Measurements from ENCODE around the gene OR51E2.

The OR51E2 gene

DNA sequence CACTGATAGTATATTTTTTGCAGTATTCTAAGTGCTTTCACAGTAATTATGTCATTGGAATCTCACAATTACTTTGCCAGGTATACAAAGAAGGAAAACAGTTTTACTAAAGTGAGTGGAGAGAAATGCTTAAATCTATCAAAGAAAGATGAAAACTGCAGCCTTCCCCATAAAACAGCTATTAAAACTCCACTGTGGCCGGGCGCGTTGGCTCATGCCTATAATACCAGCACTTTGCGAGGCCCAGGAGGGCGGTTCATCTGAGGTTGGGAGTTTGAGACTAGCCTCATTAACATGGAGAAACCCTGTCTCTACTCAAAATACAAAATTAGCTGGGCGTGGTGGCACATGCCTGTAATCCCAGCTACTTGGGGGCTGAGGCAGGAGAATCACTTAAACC is 34.8 kb downstream of the OR51E2 start:
- DNase-seq, result no peak

GRCh38 chr11:4658629-4659445 is 38.8 kb downstream of the OR51E2 start:
- DNase-seq, result no peak

- DNase-seq, result no peak
Measured at GRCh38 chr11:4654635-4655369, 42.9 kb downstream of the OR51E2 start.

GRCh38 chr11:4647766-4648165 is 49.9 kb downstream of the OR51E2 start:
- no peak for DNase-seq

- DNase-seq, result no peak
Measured at GRCh38 chr11:4645974-4646373, 51.7 kb downstream of the OR51E2 start.

GRCh38 chr11:4644233-4644632 is 53.4 kb downstream of the OR51E2 start:
- DNase-seq, result no peak

GRCh38 chr11:4643682-4644081 is 54.0 kb downstream of the OR51E2 start, which contains the start of gene OR51E1:
Gene OR51E1, plus strand, starts transcription at chr11:4643982. Its CDS starts 8,545 bp downstream, at chr11:4652527.
- DNase-seq, result no peak

DNA sequence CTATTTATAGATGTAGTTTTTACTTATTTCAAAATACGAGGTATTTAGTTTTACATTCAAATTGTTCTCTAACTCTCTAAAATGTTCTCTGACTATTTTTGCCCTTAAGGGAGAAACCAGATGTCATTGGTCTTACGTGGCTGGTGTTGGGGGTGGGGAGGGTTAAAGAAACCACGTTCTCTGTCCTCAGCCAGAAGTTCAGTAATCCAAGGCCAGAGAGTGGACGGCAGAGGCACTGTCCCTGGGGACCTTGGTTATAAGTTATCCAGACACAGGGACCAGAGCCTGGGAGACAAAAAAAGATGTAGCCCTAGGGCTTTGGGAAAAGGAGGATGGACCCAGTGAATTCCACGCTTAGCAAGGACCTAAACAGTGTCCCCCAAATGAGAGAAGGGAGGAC is 54.6 kb downstream of the OR51E2 start:
- no peak for DNase-seq

DNA sequence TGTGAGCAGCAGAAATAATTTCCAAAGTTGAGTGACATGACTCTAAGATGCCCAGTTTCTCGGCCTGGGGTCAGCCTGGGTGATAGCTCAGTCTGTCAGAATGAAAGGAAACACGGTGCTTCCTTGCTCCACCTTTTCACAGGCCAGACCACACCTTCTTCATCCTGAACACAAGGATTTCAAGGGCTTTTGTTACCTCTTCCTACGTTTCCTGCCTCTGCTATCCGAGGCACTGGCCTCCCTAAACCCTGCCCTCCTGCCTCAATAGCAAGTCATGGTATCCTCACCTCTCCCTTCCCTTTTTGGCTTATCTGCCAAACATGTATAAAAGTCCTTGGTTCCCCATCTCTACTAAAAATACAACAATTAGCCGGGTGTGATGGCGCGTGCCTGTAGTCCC is 55.6 kb downstream of the OR51E2 start:
- DNase-seq, result no peak

- no peak for DNase-seq
Measured at GRCh38 chr11:4641501-4641900, 56.2 kb downstream of the OR51E2 start.

DNA sequence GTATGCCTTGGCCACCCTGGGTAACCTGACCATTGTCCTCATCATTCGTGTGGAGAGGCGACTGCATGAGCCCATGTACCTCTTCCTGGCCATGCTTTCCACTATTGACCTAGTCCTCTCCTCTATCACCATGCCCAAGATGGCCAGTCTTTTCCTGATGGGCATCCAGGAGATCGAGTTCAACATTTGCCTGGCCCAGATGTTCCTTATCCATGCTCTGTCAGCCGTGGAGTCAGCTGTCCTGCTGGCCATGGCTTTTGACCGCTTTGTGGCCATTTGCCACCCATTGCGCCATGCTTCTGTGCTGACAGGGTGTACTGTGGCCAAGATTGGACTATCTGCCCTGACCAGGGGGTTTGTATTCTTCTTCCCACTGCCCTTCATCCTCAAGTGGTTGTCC is 57.7 kb downstream of the OR51E2 start:
- DNase-seq, result no peak

DNA sequence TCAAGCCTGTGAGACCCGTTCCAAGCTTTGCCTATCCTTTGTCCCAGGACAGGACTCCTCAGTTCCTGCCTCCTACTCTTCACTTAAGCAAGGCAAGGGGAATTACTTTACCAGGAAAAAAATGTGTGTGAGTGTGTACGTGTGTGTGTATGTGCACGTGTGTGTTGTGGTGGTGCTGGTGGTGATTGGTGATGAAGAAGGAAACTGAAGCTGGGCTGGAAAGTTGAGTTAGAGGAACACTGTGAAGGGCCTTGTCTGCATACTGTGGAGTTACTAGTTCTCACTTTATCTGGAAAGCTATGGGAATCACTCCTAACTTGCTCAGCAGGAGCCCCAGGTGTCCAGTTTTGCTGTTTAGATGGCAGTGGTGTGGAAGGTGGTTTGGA is 60.0 kb downstream of the OR51E2 start:
- no peak for DNase-seq

GRCh38 chr11:4636962-4637661 is 60.5 kb downstream of the OR51E2 start, which contains the start of gene OR51D1:
Gene OR51D1, plus strand, starts transcription at chr11:4637477. Its CDS starts 2,314 bp downstream, at chr11:4639791.
- no peak for DNase-seq

DNA sequence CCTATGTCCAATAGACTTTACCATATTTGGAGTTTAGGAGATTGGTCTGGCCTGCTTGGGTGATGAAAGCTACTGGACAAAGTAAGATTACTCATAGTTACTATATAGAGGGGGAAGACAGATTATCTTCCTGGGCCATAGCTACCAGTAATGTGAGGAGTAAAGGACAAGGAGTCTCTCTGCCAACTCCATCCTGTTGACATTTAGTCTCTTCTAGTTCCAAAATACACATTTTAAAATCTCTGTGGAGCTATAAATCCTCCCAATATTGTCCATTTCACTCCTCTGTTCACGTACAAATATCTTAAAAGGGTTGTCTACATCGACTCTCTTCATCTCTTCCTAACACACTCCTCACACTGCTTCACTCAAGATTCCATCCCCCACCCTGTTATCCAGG is 61.5 kb downstream of the OR51E2 start:
- no peak for DNase-seq
